Stimulated activated effector memory CD8-positive, alpha-beta T cell treated with anti-CD3 and anti-CD28 coated beads, Interleukin-12 subunit alpha, Interleukin-12 subunit beta, amount 100 ng/mL, for 72 hours (primary cell): ENCODE results near the gene GLUL.

Source experiments
- ATAC-seq: fragments of 150-1000 bp; cut with Tn5 transposase; 2 replicates; pipeline ENCODE4 v1.10.0; 2021
- DNase-seq, 2 donors: peaks; one replicate each; pipeline ENCODE4 v3.0.0; 2021 to 2022; ENCODE audit warnings: low spot score in 2 of 2
- H3K27ac Mint-ChIP-seq: one replicate; pipeline ENCODE4 v1.8.0; 2022; ENCODE audit warnings: mild to moderate bottlenecking, mixed read lengths
- H3K36me3 Mint-ChIP-seq: one replicate; pipeline ENCODE4 v1.8.0; 2022; ENCODE audit warnings: mild to moderate bottlenecking, mixed read lengths
- H3K4me1 Mint-ChIP-seq: one replicate; pipeline ENCODE4 v1.8.0; 2022; ENCODE audit warnings: mixed read lengths
- H3K4me3 Mint-ChIP-seq: one replicate; pipeline ENCODE4 v1.8.0; 2022; ENCODE audit warnings: mild to moderate bottlenecking, mixed read lengths
- H3K9me3 Mint-ChIP-seq: one replicate; pipeline ENCODE4 v1.8.0; 2022; ENCODE audit warnings: mixed read lengths

GLUL gene

GRCh38 chr1:182391362-182392049 is at the start of gene GLUL:
TSS of gene GLUL (minus strand) at chr1:182391790. CDS start at chr1:182388737, 3,053 bp downstream.
- Mint-ChIP-seq H3K27ac (peak within 1 kb of the TSS; percentile 97), H3K4me1 (peaks cover 36% of the 10 kb centered on the region), H3K9me3 (no peaks in the 10 kb centered on the region), H3K4me3 (peak within 1 kb of the TSS; percentile 99), H3K36me3 (peaks cover 49% of the 10 kb centered on the region)
- ATAC-seq = peak; percentile 85
- peak; percentile 57 to 81 for DNase-seq

GRCh38 chr1:182438326-182438725 is 46.7 kb upstream of the GLUL start:
- H3K4me3 Mint-ChIP-seq = no peak overlapping the region
- DNase-seq (no peak), ATAC-seq (no peak)
- no peaks in the 10 kb centered on the region for H3K36me3 Mint-ChIP-seq
- no peak overlapping the region for H3K27ac Mint-ChIP-seq
- H3K9me3 Mint-ChIP-seq = peaks cover 5% of the 10 kb centered on the region
- peaks cover 8% of the 10 kb centered on the region for H3K4me1 Mint-ChIP-seq

- ATAC-seq (no peak), DNase-seq (no peak)
- H3K4me3 Mint-ChIP-seq = no peak overlapping the region
- H3K9me3 Mint-ChIP-seq = peaks cover 5% of the 10 kb centered on the region
- no peaks in the 10 kb centered on the region for H3K36me3 Mint-ChIP-seq
- H3K4me1 Mint-ChIP-seq = peaks cover 20% of the 10 kb centered on the region
- H3K27ac Mint-ChIP-seq = no peak overlapping the region
Observed at GRCh38 chr1:182433580-182433979, 42.0 kb upstream of the GLUL start.

GRCh38 chr1:182431278-182431677 is 39.7 kb upstream of the GLUL start:
- peaks cover 37% of the 10 kb centered on the region for H3K4me1 Mint-ChIP-seq
- ATAC-seq (no peak), DNase-seq (no peak)
- no peak overlapping the region for H3K4me3 Mint-ChIP-seq
- H3K9me3 Mint-ChIP-seq = no peaks in the 10 kb centered on the region
- no peaks in the 10 kb centered on the region for H3K36me3 Mint-ChIP-seq
- peak overlapping the region; percentile 24 for H3K27ac Mint-ChIP-seq

GRCh38 chr1:182430263-182431068 is 38.9 kb upstream of the GLUL start:
- H3K27ac Mint-ChIP-seq = peak overlapping the region; percentile 24
- H3K4me3 Mint-ChIP-seq = peak overlapping the region; percentile 12
- peak; percentile 25 to 60 for DNase-seq
- ATAC-seq = peak; percentile 91
- no peaks in the 10 kb centered on the region for H3K9me3 Mint-ChIP-seq
- no peaks in the 10 kb centered on the region for H3K36me3 Mint-ChIP-seq
- H3K4me1 Mint-ChIP-seq = peaks cover 41% of the 10 kb centered on the region

GRCh38 chr1:182428043-182428442 is 36.5 kb upstream of the GLUL start:
- Mint-ChIP-seq H3K4me1 (peaks cover 41% of the 10 kb centered on the region), H3K9me3 (no peaks in the 10 kb centered on the region), H3K36me3 (no peaks in the 10 kb centered on the region), H3K27ac (no peak overlapping the region), H3K4me3 (no peak overlapping the region)
- ATAC-seq (no peak), DNase-seq (no peak)

- Mint-ChIP-seq H3K9me3 (no peaks in the 10 kb centered on the region), H3K4me3 (no peak overlapping the region), H3K27ac (peak overlapping the region; percentile 50), H3K36me3 (no peaks in the 10 kb centered on the region), H3K4me1 (peaks cover 41% of the 10 kb centered on the region)
- DNase-seq = no peak
- ATAC-seq = peak; percentile 45
Observed at GRCh38 chr1:182426442-182427430, 35.1 kb upstream of the GLUL start.

GRCh38 chr1:182415789-182416188 is 24.2 kb upstream of the GLUL start:
- Mint-ChIP-seq H3K36me3 (no peaks in the 10 kb centered on the region), H3K4me1 (no peaks in the 10 kb centered on the region), H3K27ac (no peak overlapping the region), H3K9me3 (no peaks in the 10 kb centered on the region), H3K4me3 (no peak overlapping the region)
- ATAC-seq = peak; percentile 79
- no peak for DNase-seq

GRCh38 chr1:182413969-182414368 is 22.4 kb upstream of the GLUL start:
- Mint-ChIP-seq H3K27ac (no peak overlapping the region), H3K4me3 (no peak overlapping the region), H3K9me3 (no peaks in the 10 kb centered on the region), H3K36me3 (no peaks in the 10 kb centered on the region), H3K4me1 (no peaks in the 10 kb centered on the region)
- DNase-seq (no peak), ATAC-seq (no peak)

GRCh38 chr1:182413486-182413885 is 21.9 kb upstream of the GLUL start:
- Mint-ChIP-seq H3K4me3 (no peak overlapping the region), H3K36me3 (no peaks in the 10 kb centered on the region)
- ATAC-seq = no peak

GRCh38 chr1:182410620-182411273 is 19.2 kb upstream of the GLUL start:
- Mint-ChIP-seq H3K4me1 (no peaks in the 10 kb centered on the region), H3K27ac (no peak overlapping the region), H3K36me3 (no peaks in the 10 kb centered on the region), H3K9me3 (peaks cover under 1% of the 10 kb centered on the region), H3K4me3 (no peak overlapping the region)
- ATAC-seq (no peak), DNase-seq (no peak)

More at GRCh38 chr1:182413486-182413885, 21.9 kb upstream of the GLUL start:
- no peaks in the 10 kb centered on the region for H3K9me3 Mint-ChIP-seq
- no peak for DNase-seq
- H3K27ac Mint-ChIP-seq = no peak overlapping the region
- no peaks in the 10 kb centered on the region for H3K4me1 Mint-ChIP-seq

GRCh38 chr1:182410138-182410537 is 18.5 kb upstream of the GLUL start:
- no peaks in the 10 kb centered on the region for H3K4me1 Mint-ChIP-seq
- DNase-seq = no peak
- no peak overlapping the region for H3K27ac Mint-ChIP-seq
- H3K36me3 Mint-ChIP-seq = no peaks in the 10 kb centered on the region
- no peak overlapping the region for H3K4me3 Mint-ChIP-seq
- no peak for ATAC-seq
- peaks cover 4% of the 10 kb centered on the region for H3K9me3 Mint-ChIP-seq

GRCh38 chr1:182408435-182409075 is 17.0 kb upstream of the GLUL start:
- Mint-ChIP-seq H3K4me3 (no peak overlapping the region), H3K27ac (no peak overlapping the region), H3K9me3 (peaks cover 4% of the 10 kb centered on the region), H3K4me1 (no peaks in the 10 kb centered on the region), H3K36me3 (no peaks in the 10 kb centered on the region)
- DNase-seq = no peak
- no peak for ATAC-seq

- no peak for DNase-seq
- H3K27ac Mint-ChIP-seq = no peak overlapping the region
- peaks cover 4% of the 10 kb centered on the region for H3K9me3 Mint-ChIP-seq
- ATAC-seq = no peak
- no peak overlapping the region for H3K4me3 Mint-ChIP-seq
- H3K36me3 Mint-ChIP-seq = no peaks in the 10 kb centered on the region
- no peaks in the 10 kb centered on the region for H3K4me1 Mint-ChIP-seq
Observed at GRCh38 chr1:182407724-182408123, 16.1 kb upstream of the GLUL start.
